Stimulated activated CD4-positive, alpha-beta T cell treated with anti-CD3 and anti-CD28 coated beads, Interleukin-2, amount 100 ng/mL, for 4 hours (primary cell): ENCODE data around the gene OR6C4.
"Not testable (repeated sequence)": the region's sequence is repeated elsewhere in the genome, so short reads cannot be mapped to it uniquely, and the experiment has no call there.

Experiments used
- DNase-seq: peaks from one replicate; pipeline ENCODE4 v3.0.0-alpha.2; 2020; ENCODE audit warnings: low read depth

OR6C4 gene

GRCh38 chr12:55549302-55549701, at the start of gene OR6C4:
Gene OR6C4, plus strand, starts transcription at chr12:55549602. Its CDS starts 1,625 bp downstream, at chr12:55551227.
- DNase-seq: no peak

GRCh38 chr12:55499810-55500252, 49.6 kb upstream of the OR6C4 start:
- no peak for DNase-seq

DNA sequence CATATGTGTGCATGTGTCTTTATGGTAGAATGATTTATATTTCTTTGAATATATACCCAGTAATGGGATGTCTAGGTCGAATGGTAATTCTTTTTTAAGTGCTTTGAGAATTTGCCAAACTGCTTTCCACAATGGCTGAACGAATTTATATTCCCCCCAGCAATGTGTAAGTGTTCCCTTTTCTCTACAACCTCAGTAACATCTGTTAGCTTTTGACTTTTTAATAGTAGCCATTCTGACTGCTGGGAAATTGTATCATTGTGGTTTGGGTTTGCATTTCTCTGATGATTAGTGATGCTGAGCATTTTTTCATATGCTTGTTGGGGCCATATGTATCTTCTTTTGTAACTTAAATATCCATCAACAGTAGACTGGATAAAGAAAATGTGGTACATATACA, 47.8 kb upstream of the OR6C4 start:
- no peak for DNase-seq

- DNase-seq: no peak
Measured at GRCh38 chr12:55515696-55516095, 33.7 kb upstream of the OR6C4 start.

- DNase-seq: no peak
Measured at GRCh38 chr12:55516391-55516790, 33.0 kb upstream of the OR6C4 start.

GRCh38 chr12:55548235-55548634, 1.2 kb upstream of the OR6C4 start:
- not testable (repeated sequence) for DNase-seq

GRCh38 chr12:55548756-55549155, 646 bp upstream of the OR6C4 start:
- DNase-seq: no peak

GRCh38 chr12:55554296-55554695, 4.9 kb downstream of the OR6C4 start:
- no peak for DNase-seq

DNA sequence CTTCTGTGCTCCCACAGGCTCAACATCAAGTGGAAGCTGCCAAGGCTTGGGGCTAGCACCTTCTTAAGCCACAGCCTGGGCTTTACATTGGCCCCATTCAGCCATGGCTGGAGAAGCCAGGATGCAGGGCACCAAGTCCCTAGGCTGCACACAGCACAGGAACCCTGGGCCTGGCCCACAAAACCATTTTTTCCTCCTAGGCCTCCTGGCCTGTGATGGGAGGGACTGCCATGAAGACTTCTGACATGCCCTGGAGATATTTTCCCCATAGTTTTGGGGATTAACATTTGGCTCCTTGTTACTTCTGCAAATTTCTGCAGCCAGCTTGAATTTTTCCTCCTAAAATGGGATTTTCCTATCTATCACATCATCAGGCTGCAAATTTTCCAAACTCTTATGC, 20.7 kb downstream of the OR6C4 start:
- not testable (repeated sequence) for DNase-seq

GRCh38 chr12:55570689-55571088, 21.3 kb downstream of the OR6C4 start:
- DNase-seq: not testable (repeated sequence)

- DNase-seq: no peak
Measured at GRCh38 chr12:55572168-55572567, 22.8 kb downstream of the OR6C4 start, which contains the start of gene OR2AP1. Gene OR2AP1, plus strand, starts transcription at chr12:55572468. Its CDS starts 1,947 bp downstream, at chr12:55574415.

GRCh38 chr12:55582066-55582465, 32.7 kb downstream of the OR6C4 start:
- DNase-seq: no peak

GRCh38 chr12:55585817-55586216, 36.4 kb downstream of the OR6C4 start:
- no peak for DNase-seq

DNA sequence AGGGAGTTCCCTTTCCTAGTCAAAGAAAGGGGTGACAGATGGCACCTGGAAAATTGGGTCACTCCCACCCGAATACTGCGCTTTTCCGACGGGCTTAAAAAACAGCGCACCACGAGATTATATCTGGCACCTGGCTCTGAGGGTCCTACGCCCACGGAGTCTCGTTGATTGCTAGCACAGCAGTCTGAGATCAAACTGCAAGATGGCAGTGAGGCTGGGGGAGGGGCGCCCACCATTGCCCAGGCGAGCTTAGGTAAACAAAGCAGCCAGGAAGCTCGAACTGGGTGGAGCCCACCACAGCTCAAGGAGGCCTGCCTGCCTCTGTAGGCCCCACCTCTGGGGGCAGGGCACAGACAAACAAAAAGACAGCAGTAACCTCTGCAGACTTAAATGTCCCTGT, 40.8 kb downstream of the OR6C4 start:
- not testable (repeated sequence) for DNase-seq
